Muscle of leg (tissue), 11 donors: ENCODE results near the gene BCL2. TPM values are rescaled to one million over a fixed set of nuclear protein-coding genes. Genes with fewer than 3 reads are reported as not detected.

Source experiments
- DNase-seq: peaks from one replicate; pipeline ENCODE4 v3.0.0; 2013
- H3K27ac ChIP-seq: one replicate; pipeline ENCODE4 v1.5.1; 2013; ENCODE audit warnings: mild to moderate bottlenecking, low read length, control low read depth
- H3K27me3 ChIP-seq: one replicate; pipeline ENCODE4 v1.6.1; 2013; ENCODE audit warnings: low read length; ENCODE audit not compliant: control insufficient read depth, insufficient read depth
- H3K36me3 ChIP-seq: one replicate; pipeline ENCODE4 v1.6.1; 2013; ENCODE audit warnings: low read length; ENCODE audit not compliant: control insufficient read depth, insufficient read depth
- H3K4me1 ChIP-seq: one replicate; pipeline ENCODE4 v1.6.1; 2013; ENCODE audit warnings: low read length; ENCODE audit not compliant: control insufficient read depth, insufficient read depth
- H3K4me3 ChIP-seq: one replicate; pipeline ENCODE4 v1.5.1; 2013; ENCODE audit warnings: low read length, control low read depth
- H3K9me3 ChIP-seq: replicated peaks from 2 replicates; pipeline ENCODE4 v1.6.1; 2013; ENCODE audit warnings: low read depth, low read length; ENCODE audit not compliant: control insufficient read depth
- WGBS: methylation state at CpG from one replicate; pipeline ENCODE4 v1.1.5; 2013; ENCODE audit warnings: missing lambda C conversion rate; ENCODE audit not compliant: insufficient coverage; 5-methylcytosine and 5-hydroxymethylcytosine counted together
- polyA plus RNA-seq, 8 donors: library from polyadenylated mRNA; unstranded; fragments of 120-200 nt; gene quantifications; one replicate each; pipeline versions ENCODE4 v1.2.1 to v1.2.3, GENCODE V29; 2013; ENCODE audit warnings: inconsistent platforms in 1 of 8, low replicate concordance in 1 of 8; ENCODE audit not compliant: insufficient read length in 8 of 8, insufficient read depth in 1 of 8
- total RNA-seq: library from RNA; stranded (reverse); fragments of 120-200 nt; gene quantifications from one replicate; pipeline ENCODE4 v1.2.4, GENCODE V29; 2013

The BCL2 gene
- total and polyA plus RNA-seq, 9 donors = 13.0 to 22.3 (median 16.5) TPM

DNA sequence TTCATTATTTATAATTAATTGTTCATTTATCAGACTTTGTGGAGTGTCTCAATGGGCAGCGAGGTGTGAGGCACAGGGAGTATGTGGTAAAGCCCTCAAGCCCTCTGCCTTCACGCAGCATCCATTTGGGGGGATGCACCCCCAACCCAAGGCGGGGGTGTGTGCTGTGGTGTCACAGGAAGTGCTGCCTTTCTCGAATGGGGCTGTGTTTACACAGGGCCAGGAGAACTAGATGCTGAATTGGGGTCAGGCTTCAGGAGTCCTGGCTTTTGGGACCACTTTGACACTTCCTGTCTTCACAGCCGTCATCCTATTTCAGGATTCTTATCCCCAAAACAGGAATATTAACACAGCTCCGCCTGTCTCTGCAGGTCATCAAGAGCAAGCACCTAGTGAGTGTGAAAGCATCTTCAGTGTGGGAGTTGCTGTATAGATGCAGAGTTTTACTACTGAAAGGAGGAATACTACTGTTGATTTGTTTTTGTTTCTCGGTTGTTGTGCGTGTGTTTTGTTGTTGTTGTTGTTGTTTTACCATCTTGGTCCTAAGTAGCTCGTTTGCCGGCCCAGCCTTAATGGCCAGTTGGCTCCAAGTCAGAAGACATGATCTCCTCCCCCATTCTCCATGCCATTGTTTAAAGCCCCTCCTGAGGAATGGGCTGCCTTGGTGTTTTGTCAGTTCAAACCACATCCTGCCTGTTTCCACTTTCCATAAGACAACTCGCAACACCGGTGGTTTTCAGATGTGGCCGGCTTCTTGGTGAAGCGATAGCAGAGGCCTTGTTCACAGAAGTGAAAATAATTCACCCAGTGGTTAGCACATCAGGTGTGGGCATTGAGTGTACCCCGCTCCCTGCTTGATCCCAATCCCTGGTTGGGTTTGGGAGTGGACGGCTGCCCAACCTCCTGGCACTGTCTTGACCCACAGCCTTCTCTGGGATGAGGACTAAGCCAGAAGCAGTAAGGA, 221.3 kb downstream of the BCL2 start:
- H3K27me3 ChIP-seq = no peaks in the 10 kb centered on the region
- H3K36me3 ChIP-seq = no peaks in the 10 kb centered on the region
- no peak overlapping the region for H3K27ac ChIP-seq
- H3K9me3 ChIP-seq = no peaks in the 10 kb centered on the region
- WGBS = 71% methylated on average over 9 of the region's 16 CpGs
- no peak overlapping the region for H3K4me3 ChIP-seq
- H3K4me1 ChIP-seq = no peaks in the 10 kb centered on the region
- DNase-seq = no peak

DNA sequence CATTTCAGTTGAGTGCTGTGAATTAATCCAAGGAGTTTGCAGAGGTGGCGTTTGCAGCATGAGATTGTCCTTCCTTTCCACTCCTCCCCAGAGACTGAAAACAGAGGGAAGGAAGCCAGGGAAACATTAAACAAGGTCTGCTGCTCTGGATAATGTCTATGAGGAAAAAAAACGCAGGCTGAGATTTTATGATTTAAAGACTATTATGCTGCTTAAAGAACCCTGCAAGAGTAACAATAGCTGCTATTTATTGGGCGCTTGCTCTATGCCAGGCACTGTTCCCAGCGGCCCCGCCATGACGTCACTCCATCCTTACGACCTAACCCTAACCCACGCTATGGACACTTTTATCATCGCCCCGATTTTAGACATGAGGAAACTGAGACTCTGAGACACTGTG, 222.4 kb downstream of the BCL2 start:
- WGBS = 39% methylated on average over 8 of the region's 10 CpGs
- DNase-seq = peak; percentile 67
- no peaks in the 10 kb centered on the region for H3K36me3 ChIP-seq
- H3K27me3 ChIP-seq = no peaks in the 10 kb centered on the region
- no peaks in the 10 kb centered on the region for H3K9me3 ChIP-seq
- H3K27ac ChIP-seq = no peak overlapping the region
- no peak overlapping the region for H3K4me3 ChIP-seq
- H3K4me1 ChIP-seq = no peaks in the 10 kb centered on the region

DNA sequence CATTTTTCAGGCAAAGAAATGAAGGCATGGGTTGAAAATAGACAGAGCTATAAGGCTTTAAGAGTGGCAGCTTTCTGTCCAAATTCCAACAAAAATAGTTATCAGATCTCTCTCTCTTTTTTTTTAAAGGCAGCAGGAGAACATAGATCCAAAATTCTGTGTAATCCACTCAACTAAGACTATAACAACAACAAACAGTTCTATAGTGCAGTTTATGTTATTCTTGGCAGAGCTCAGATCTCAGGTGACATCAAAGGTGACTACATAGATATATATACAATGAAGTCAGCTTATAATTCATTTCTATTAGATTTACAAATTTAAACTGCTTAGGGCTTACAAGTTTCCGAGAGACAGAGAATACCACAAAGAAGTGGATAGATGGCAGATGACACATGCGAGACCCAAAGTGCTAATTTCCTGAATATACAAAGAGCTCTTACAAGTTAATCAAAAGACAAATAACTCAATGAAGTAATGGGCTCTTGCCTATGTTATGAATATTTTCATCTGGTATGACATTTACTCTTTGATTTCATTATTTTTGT, 223.2 kb downstream of the BCL2 start:
- no peak overlapping the region for H3K27ac ChIP-seq
- no CpG with 5 or more reads among the region's 2 CpGs for WGBS
- no peak for DNase-seq

DNA sequence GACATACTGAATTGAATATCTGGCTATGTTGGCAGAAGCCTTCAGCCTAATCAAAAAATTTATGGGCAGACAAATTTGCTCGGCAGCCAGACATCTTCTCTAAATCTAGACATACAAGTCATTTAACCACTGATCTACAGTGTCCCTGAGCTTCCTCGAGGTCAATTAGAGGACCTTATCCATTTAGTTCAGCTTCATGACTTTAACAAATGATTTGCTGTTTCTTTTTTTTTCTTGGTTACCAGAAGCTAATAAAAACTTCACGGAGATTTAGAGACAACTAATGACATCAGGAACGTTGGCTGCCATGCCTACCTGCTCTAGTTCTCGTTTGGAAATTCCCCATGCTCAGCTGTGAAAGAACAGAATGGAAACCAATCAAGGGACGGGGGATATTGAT, 223.8 kb downstream of the BCL2 start:
- Histone ChIP-seq H3K4me1 (no peaks in the 10 kb centered on the region), H3K36me3 (no peaks in the 10 kb centered on the region), H3K27me3 (no peaks in the 10 kb centered on the region), H3K9me3 (no peaks in the 10 kb centered on the region), H3K27ac (no peak overlapping the region), H3K4me3 (no peak overlapping the region)
- WGBS = 5% methylated on average over 4 of the region's 6 CpGs
- DNase-seq = no peak

More for the DNA sequence above, 223.2 kb downstream of the BCL2 start:
- Histone ChIP-seq H3K4me3 (no peak overlapping the region), H3K9me3 (no peaks in the 10 kb centered on the region), H3K36me3 (no peaks in the 10 kb centered on the region), H3K4me1 (no peaks in the 10 kb centered on the region), H3K27me3 (no peaks in the 10 kb centered on the region)

DNA sequence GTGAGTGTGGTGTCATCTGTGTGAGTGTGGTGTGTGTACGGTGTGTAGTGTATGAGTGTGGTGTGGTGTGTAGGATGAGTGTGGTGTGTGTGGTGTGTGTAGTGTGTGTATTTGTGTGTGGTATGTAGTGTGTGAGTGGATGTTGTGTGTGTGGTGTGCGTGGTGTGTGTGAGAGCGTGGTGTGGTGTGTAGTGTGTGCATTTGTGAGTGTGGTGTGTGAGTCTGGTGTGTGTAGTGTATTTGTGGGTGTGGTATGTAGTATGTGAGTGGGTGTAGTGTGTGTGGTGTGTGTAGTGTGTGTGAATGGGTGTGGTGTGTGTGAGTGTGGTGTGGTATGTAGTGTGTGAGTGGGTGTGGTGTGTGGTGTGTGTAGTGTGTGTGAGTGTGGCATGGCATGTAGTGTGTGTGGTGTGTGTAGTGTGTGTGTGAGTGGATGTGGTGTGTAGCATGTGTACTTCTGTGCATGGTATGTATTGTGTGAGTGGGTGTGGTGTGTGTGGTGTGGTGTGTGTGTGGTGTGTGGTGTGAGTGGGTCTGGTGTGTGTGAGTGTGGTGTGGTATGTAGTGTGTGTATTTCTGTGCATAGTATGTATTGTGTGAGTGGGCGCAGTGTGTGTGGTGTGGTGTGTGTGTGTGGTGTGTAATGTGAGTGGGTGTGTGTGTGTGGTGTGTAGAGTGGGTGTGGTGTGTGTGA, 227.8 kb downstream of the BCL2 start:
- no peaks in the 10 kb centered on the region for H3K27me3 ChIP-seq
- H3K4me1 ChIP-seq = no peaks in the 10 kb centered on the region
- WGBS = 91% methylated on average over 4 of the region's 4 CpGs

DNA sequence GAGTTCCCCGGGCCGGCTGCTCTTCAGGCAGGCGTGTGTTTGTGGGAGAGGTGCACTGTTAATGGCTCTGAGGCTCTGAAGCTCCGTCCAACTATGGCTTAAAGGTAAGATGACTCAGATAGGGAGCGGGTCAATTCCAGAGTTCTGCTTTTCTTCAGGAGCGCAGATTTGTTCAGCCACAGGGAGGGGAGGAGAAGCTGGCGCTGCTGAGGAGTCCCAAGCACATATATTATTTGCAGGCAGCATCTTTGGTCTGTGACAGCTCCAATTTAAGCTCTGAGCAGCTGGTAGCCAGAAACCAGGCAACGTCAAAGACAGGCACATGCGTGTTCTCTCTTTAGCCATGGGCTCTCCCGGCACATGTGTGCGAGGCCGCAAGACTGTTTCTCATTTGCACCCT, 229.2 kb downstream of the BCL2 start:
- no peak overlapping the region for H3K27ac ChIP-seq
- peak; percentile 31 for DNase-seq
- no peaks in the 10 kb centered on the region for H3K36me3 ChIP-seq
- no peaks in the 10 kb centered on the region for H3K4me1 ChIP-seq
- H3K9me3 ChIP-seq = no peaks in the 10 kb centered on the region
- no peak overlapping the region for H3K4me3 ChIP-seq
- H3K27me3 ChIP-seq = no peaks in the 10 kb centered on the region
- whole genome bisulfite sequencing = 42% methylated on average over 10 of the region's 12 CpGs

More for the DNA sequence above, 227.8 kb downstream of the BCL2 start:
- no peaks in the 10 kb centered on the region for H3K9me3 ChIP-seq
- H3K4me3 ChIP-seq = no peak overlapping the region
- no peak overlapping the region for H3K27ac ChIP-seq
- no peaks in the 10 kb centered on the region for H3K36me3 ChIP-seq
- no peak for DNase-seq

DNA sequence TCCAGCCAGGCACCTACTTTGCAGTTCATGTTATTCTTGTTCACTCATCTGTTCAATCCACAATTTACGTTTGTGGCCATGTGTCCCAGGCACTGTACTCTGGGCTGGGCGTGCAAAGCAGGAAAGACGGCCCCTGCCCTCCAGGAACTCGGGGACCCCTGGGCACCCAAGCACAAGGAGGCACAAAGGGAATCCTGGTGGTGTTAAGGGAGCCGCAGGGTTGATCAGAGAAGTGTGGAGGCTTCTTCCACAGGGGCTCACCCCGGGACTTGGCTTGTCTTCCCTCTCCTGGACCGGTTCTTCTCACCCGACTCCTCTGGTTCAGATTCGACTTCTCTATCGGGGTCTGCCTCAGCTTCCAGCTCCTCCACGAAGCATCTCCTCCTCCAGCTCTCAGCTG, 230.5 kb downstream of the BCL2 start:
- 92% methylated on average over 11 of the region's 11 CpGs for WGBS
- Histone ChIP-seq H3K9me3 (no peaks in the 10 kb centered on the region), H3K27ac (no peak overlapping the region), H3K4me1 (no peaks in the 10 kb centered on the region), H3K27me3 (no peaks in the 10 kb centered on the region), H3K36me3 (no peaks in the 10 kb centered on the region), H3K4me3 (no peak overlapping the region)
- DNase-seq = no peak

DNA sequence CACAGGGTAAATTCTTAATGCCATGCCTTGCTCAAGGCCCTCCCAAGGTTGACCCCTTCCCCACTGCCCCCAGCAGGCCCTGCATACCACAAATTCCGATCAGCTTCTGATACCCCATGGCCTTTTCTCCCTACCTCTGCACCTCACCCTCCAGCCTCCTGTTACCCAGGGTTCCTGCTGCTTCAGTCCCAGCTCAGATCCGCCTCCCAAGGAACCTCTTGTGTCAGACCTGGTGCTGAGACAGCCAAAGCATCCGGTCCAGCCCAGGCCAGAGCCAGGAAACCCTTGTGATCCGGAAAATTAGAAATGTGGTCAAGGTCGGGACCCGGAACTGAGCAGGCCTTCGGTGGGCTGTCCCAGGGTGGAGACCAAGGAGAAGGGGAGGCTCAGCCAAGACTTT, 231.3 kb downstream of the BCL2 start:
- 85% methylated on average over 7 of the region's 7 CpGs for WGBS
- H3K27me3 ChIP-seq = no peaks in the 10 kb centered on the region
- no peak overlapping the region for H3K27ac ChIP-seq
- no peaks in the 10 kb centered on the region for H3K9me3 ChIP-seq
- no peaks in the 10 kb centered on the region for H3K36me3 ChIP-seq
- H3K4me1 ChIP-seq = no peaks in the 10 kb centered on the region
- no peak for DNase-seq
- no peak overlapping the region for H3K4me3 ChIP-seq

DNA sequence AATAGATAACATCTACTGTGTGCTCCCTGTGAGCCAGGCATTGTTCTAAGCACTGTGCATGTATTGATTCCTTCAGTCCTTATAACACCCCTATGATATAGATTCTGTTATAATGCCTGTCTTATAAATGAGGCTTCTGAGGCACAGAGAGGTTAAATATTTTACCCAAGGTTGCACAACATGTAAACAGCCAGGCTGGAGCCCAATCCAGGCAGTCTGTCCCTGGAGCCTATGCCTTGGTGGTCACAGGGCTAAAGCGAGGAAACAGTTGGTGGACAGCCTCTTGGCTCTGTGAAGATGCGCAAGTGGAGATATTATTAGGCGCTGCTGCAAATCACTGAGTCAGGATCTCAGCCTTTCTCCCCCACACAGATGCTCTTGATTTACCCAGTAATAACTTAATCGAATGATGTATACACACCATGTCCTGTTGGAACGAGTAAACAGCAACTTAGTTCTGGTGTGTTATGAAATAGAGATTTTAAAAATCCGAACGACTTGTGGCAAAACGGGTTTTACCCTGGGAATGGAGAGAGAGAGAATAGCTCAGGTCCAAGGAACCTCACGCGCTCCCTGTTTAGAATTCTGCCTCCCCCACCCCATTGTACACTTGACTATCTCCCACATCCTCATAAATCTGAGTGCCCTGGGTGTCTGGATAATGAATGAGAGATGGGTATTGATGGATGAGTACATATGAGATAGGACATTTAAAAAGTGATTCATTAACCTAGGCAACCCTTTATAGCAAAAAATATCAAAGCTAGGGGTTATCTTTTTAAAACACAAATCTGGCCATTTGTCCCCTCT, 231.9 kb downstream of the BCL2 start:
- Histone ChIP-seq H3K36me3 (no peaks in the 10 kb centered on the region), H3K27ac (no peak overlapping the region), H3K9me3 (no peaks in the 10 kb centered on the region), H3K27me3 (no peaks in the 10 kb centered on the region), H3K4me1 (no peaks in the 10 kb centered on the region), H3K4me3 (no peak overlapping the region)
- WGBS = 100% methylated on average over 1 of the region's 10 CpGs
- DNase-seq = no peak
